HG03575 (cell line): ENCODE data around the gene GPR35.
"Not testable (repeated sequence)": the region's sequence is repeated elsewhere in the genome, so short reads cannot be mapped to it uniquely, and the experiment has no call there.

Experiments used
- ATAC-seq: cut with Tn5 transposase; IDR thresholded peaks from one replicate; pipeline ENCODE4 v1.9.1; 2021; ENCODE audit not compliant: unreplicated experiment, insufficient number of reproducible peaks, low FRiP score; ENCODE audit errors: extremely low read depth

Gene GPR35

DNA sequence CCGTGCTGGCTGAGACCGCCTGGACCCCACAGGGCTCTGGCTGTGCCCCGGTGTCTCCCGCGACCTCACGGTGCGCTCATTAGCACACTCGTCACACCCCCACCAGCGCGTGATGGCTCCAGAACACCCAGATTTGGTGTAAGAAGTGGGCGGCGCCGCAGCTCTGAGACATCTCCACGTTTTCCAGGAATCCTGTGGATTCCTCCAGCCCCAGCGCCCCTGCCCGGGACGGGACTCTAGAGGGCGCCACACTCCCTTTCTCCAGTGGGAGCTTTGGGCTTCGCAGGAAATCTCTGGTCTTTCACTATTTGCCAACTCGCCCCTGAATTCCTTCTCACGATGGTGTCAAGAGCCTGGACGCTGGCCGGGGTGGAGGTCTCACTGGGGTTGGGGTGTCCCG, 50.1 kb downstream of the GPR35 start:
- not testable (repeated sequence) for ATAC-seq

DNA sequence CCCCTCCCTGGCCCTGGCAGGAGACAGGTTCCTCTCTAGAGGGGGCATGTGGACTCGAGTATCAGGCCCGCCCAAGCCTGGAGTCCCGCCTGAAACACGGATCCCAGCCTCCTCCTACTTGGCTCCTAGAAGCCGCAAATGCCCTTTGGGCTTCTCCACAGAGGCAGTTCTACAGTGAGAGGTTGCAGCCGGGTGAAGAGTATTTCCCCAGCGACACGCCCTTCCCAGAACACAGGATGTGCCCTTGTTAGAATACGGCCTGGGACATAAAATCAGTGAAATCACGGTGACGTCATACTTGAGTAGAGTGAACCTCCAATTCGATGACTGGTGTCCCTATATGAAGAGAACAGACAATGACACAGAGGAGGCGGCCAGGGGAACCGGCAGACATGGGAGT, 52.8 kb downstream of the GPR35 start:
- ATAC-seq: not testable (repeated sequence)

DNA sequence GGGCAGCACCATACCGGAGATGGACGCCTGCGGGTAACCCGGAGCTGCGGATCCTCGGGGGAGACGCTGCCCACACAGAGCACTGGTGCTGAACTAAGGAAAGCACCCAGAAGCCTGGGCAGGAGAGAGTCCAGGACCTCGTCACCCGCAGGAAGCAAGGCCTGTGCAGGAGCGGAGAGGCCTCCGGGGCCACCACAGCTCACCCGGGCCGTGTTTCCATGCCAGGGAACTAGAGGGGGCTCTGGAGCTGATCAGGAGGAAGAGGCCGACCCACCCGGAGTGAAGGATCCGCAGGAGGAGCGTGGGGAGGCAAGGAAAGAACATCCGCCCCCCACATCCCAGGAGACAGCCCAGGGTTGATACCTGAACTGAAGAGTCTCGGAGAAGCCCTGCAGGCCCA, 53.6 kb downstream of the GPR35 start:
- ATAC-seq: not testable (repeated sequence)

DNA sequence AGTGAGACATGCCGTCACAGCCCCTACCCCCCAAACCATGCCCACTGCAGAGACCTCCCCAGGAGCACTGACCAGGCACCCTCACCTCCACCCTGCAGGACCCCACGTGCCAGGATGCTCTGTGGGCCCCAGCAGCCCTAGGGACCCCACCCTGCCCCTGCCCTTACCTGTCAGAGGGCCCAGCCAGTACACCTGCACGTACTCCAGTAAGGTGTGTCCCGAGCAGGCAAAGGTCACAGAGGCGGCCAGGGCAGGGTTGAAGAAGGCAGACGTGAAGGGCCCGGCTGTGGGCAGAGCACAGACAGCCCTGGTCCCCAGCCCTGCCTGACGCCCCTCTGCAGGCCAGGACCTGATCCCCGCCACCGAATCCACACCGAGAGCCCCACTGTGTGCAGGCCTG, 54.9 kb downstream of the GPR35 start:
- not testable (repeated sequence) for ATAC-seq
